GM13977 (cell line): Measurements from ENCODE around the gene CDK3.

ENCODE experiments used
- DNase-seq: peaks from one replicate; pipeline ENCODE4 v3.0.0; 2012; ENCODE audit warnings: low spot score
- CTCF ChIP-seq: IDR thresholded peaks from 2 replicates; pipeline ENCODE4 v1.5.1; 2012; ENCODE audit warnings: mild to moderate bottlenecking, control low read depth; ENCODE audit not compliant: insufficient read depth; ENCODE audit errors: extremely low read depth, missing control alignments
- in situ Hi-C: fragments of 300-500 bp; cut with MboI; formaldehyde crosslinking; loops from one replicate; pipeline ENCODE4 v1.12.0; 2022; ENCODE audit warnings: low sequenced_read_pairs, low pct_unique_long_range_greater_than_20kb, mixed read lengths, inconsistent platforms; ENCODE audit not compliant: unreplicated experiment

CDK3 gene

GRCh38 chr17:76048025-76048605, 47.5 kb downstream of the CDK3 start:
- TF ChIP-seq CTCF = no peak
- DNase-seq = no peak
- in situ Hi-C loops = no loop called here

GRCh38 chr17:76048711-76049110, 48.1 kb downstream of the CDK3 start:
- in situ Hi-C loops = no loop called here
- TF ChIP-seq CTCF = no peak
- DNase-seq = no peak

GRCh38 chr17:76049239-76049638, 48.6 kb downstream of the CDK3 start:
- TF ChIP-seq CTCF = no peak
- no peak for DNase-seq
- in situ Hi-C loops = no loop called here

GRCh38 chr17:76049836-76050537, 49.3 kb downstream of the CDK3 start:
- TF ChIP-seq CTCF = no peak
- in situ Hi-C loops = no loop called here
- DNase-seq = no peak

- in situ Hi-C loops = no loop called here
- DNase-seq = no peak
- TF ChIP-seq CTCF = no peak
Observed at GRCh38 chr17:76050538-76051467, 50.1 kb downstream of the CDK3 start.

GRCh38 chr17:76051561-76051960, 50.9 kb downstream of the CDK3 start:
- no peak for DNase-seq
- in situ Hi-C loops = no loop called here
- TF ChIP-seq CTCF = no peak
